Suprapubic skin (tissue), 3 donors: ENCODE data around the gene WIF1.

Experiments
- CTCF ChIP-seq, 2 donors: fragments of 200-600 bp in 1 of 2; fragments of 450-650 bp in 1 of 2; sonication (generic) in 1 of 2; IDR thresholded peaks; one replicate each; pipeline ENCODE4 v1.5.1; 2016 to 2019; ENCODE audit warnings: antibody characterized with exemption in 2 of 2, mild to moderate bottlenecking in 1 of 2, moderate library complexity in 1 of 2
- POLR2A ChIP-seq, 2 donors: fragments of 450-650 bp; IDR thresholded peaks; one replicate each; pipeline ENCODE4 v1.6.1; 2017; ENCODE audit warnings: antibody characterized with exemption in 2 of 2, mild to moderate bottlenecking in 2 of 2, moderate library complexity in 2 of 2

GRCh38 chr12:65082406-65082805 is 38.7 kb downstream of the WIF1 start:
- TF ChIP-seq CTCF (IDR thresholded peaks at IDR 0.05) (no peak), POLR2A (IDR thresholded peaks at IDR 0.05) (no peak)
